Dedifferentiated amniotic fluid mesenchymal stem cell (primary cell): ENCODE results near the gene CCNY.
A peak's percentile ranks its signal among the peaks of the same experiment; 100 is the strongest.

Source experiments
- DNase-seq: peaks from one replicate; pipeline ENCODE4 v3.0.0-alpha.2; 2016; ENCODE audit errors: extremely low spot score

Gene CCNY

GRCh38 chr10:35331894-35332640 is 4.2 kb upstream of the CCNY start:
- DNase-seq = peak; percentile 65

- no peak for DNase-seq
Measured at GRCh38 chr10:35334297-35334696, 2.0 kb upstream of the CCNY start.

- DNase-seq = no peak
Measured at GRCh38 chr10:35335133-35336083, 901 bp upstream of the CCNY start.

GRCh38 chr10:35336921-35337823 is 863 bp downstream of the CCNY start:
- DNase-seq = no peak

- no peak for DNase-seq
Measured at GRCh38 chr10:35339942-35340341, 3.6 kb downstream of the CCNY start.

GRCh38 chr10:35340975-35341374 is 4.7 kb downstream of the CCNY start:
- no peak for DNase-seq

GRCh38 chr10:35341521-35341920 is 5.2 kb downstream of the CCNY start:
- DNase-seq = no peak

- no peak for DNase-seq
Measured at GRCh38 chr10:35342183-35342753, 6.0 kb downstream of the CCNY start.

- no peak for DNase-seq
Measured at GRCh38 chr10:35343739-35344138, 7.4 kb downstream of the CCNY start.

GRCh38 chr10:35345383-35345742 is 9.1 kb downstream of the CCNY start:
- no peak for DNase-seq

- DNase-seq = no peak
Measured at GRCh38 chr10:35346248-35346647, 9.9 kb downstream of the CCNY start.

- no peak for DNase-seq
Measured at GRCh38 chr10:35347121-35347562, 10.8 kb downstream of the CCNY start.

- DNase-seq = no peak
Measured at GRCh38 chr10:35347899-35348608, 11.7 kb downstream of the CCNY start.

GRCh38 chr10:35348609-35349388 is 12.5 kb downstream of the CCNY start:
- no peak for DNase-seq

- no peak for DNase-seq
Measured at GRCh38 chr10:35349389-35349915, 13.1 kb downstream of the CCNY start.

GRCh38 chr10:35351021-35351420 is 14.7 kb downstream of the CCNY start:
- no peak for DNase-seq

- no peak for DNase-seq
Measured at GRCh38 chr10:35352097-35352496, 15.8 kb downstream of the CCNY start.

- DNase-seq = no peak
Measured at GRCh38 chr10:35352512-35352911, 16.2 kb downstream of the CCNY start.

- no peak for DNase-seq
Measured at GRCh38 chr10:35353395-35353794, 17.1 kb downstream of the CCNY start.

- DNase-seq = no peak
Measured at GRCh38 chr10:35353805-35354204, 17.5 kb downstream of the CCNY start.
